Nephron progenitor cell (in vitro differentiated cells): Measurements from ENCODE around the gene TMEM26.

ENCODE experiments used
- DNase-seq: peaks from one replicate; pipeline ENCODE4 v3.0.0; 2021
- H3K27ac Mint-ChIP-seq: 2 replicates; pipeline ENCODE4 v1.8.0; 2021; ENCODE audit warnings: mild to moderate bottlenecking, moderate library complexity, mixed read lengths
- H3K27me3 Mint-ChIP-seq: 2 replicates; pipeline ENCODE4 v1.8.0; 2021; ENCODE audit warnings: mild to moderate bottlenecking, low read depth, mixed read lengths; ENCODE audit not compliant: poor library complexity
- H3K36me3 Mint-ChIP-seq: 2 replicates; pipeline ENCODE4 v1.8.0; 2021; ENCODE audit warnings: low read depth, mixed read lengths
- H3K4me1 Mint-ChIP-seq: 2 replicates; pipeline ENCODE4 v1.8.0; 2021; ENCODE audit warnings: mixed read lengths
- H3K4me3 Mint-ChIP-seq: 2 replicates; pipeline ENCODE4 v1.8.0; 2021; ENCODE audit warnings: mild to moderate bottlenecking, moderate library complexity, mixed read lengths
- H3K9me3 Mint-ChIP-seq: 2 replicates; pipeline ENCODE4 v1.8.0; 2021; ENCODE audit warnings: mild to moderate bottlenecking, moderate library complexity, mixed read lengths
- TF ChIP-seq, protein P1 (sequence below): fragments of 200-600 bp; sonication (generic); IDR thresholded peaks from 2 replicates; pipeline ENCODE4 v1.5.0; 2021; ENCODE audit warnings: antibody characterized with exemption

The TMEM26 gene

GRCh38 chr10:61376377-61376776 lies 76.8 kb downstream of the TMEM26 start:
- Mint-ChIP-seq H3K9me3 (peaks cover 29% of the 10 kb centered on the region), H3K27ac (no peak overlapping the region), H3K27me3 (peaks cover 7% of the 10 kb centered on the region), H3K4me1 (no peaks in the 10 kb centered on the region), H3K36me3 (no peaks in the 10 kb centered on the region), H3K4me3 (no peak overlapping the region)
- TF ChIP-seq, protein P1, sequence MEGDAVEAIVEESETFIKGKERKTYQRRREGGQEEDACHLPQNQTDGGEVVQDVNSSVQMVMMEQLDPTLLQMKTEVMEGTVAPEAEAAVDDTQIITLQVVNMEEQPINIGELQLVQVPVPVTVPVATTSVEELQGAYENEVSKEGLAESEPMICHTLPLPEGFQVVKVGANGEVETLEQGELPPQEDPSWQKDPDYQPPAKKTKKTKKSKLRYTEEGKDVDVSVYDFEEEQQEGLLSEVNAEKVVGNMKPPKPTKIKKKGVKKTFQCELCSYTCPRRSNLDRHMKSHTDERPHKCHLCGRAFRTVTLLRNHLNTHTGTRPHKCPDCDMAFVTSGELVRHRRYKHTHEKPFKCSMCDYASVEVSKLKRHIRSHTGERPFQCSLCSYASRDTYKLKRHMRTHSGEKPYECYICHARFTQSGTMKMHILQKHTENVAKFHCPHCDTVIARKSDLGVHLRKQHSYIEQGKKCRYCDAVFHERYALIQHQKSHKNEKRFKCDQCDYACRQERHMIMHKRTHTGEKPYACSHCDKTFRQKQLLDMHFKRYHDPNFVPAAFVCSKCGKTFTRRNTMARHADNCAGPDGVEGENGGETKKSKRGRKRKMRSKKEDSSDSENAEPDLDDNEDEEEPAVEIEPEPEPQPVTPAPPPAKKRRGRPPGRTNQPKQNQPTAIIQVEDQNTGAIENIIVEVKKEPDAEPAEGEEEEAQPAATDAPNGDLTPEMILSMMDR, result no peak
- no peak for DNase-seq

DNA sequence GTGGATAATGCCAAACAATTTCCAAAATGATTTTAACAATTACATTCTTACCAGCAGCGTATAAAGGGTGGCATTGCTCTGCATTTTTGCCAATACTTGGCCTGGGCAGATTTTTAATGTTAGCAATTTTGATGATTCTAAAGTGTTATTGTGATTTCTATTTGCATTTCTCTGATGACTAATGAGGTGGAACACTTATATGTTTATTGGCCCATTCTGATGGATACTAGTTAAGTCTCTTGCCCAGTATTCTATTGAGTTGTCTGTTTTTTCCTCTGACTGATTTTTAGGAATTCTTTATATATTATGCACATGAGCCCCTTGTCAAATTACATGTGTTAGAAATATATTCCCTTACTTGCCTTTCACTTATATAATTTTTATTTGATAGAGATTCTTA lies 86.8 kb downstream of the TMEM26 start:
- Mint-ChIP-seq H3K4me1 (no peaks in the 10 kb centered on the region), H3K36me3 (no peaks in the 10 kb centered on the region), H3K27ac (no peak overlapping the region), H3K4me3 (no peak overlapping the region), H3K9me3 (no peaks in the 10 kb centered on the region), H3K27me3 (no peaks in the 10 kb centered on the region)
- TF ChIP-seq, protein P1, result no peak
- no peak for DNase-seq

DNA sequence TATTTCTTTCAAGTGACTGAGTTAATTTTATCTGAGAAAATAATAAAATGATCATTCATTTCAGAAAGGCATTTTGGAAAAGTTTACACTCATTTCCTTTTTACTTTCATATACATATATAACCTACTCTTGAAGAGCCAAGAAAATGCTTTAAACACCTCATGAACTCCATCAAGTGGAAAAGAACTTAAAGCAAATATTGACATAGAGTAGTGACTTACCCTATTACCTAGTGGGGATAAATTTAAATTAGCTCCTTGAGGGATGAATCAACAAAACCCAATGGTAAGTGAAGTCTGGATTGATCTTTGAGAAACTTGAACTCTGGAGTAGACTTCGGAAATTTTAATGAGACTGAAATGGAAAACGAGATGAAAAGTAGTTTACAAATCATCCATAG lies 88.6 kb downstream of the TMEM26 start:
- Mint-ChIP-seq H3K27ac (no peak overlapping the region), H3K27me3 (no peaks in the 10 kb centered on the region)

GRCh38 chr10:61363006-61363405 lies 90.2 kb downstream of the TMEM26 start:
- Mint-ChIP-seq H3K36me3 (no peaks in the 10 kb centered on the region), H3K9me3 (no peaks in the 10 kb centered on the region), H3K4me3 (no peak overlapping the region), H3K27ac (no peak overlapping the region), H3K4me1 (no peaks in the 10 kb centered on the region), H3K27me3 (no peaks in the 10 kb centered on the region)
- TF ChIP-seq, protein P1, result no peak
- DNase-seq, result no peak

More for the DNA sequence above, 88.6 kb downstream of the TMEM26 start:
- TF ChIP-seq, protein P1, result no peak
- Mint-ChIP-seq H3K36me3 (no peaks in the 10 kb centered on the region), H3K4me1 (no peaks in the 10 kb centered on the region), H3K9me3 (no peaks in the 10 kb centered on the region), H3K4me3 (no peak overlapping the region)
- DNase-seq, result no peak

- TF ChIP-seq, protein P1, result no peak
- Mint-ChIP-seq H3K36me3 (no peaks in the 10 kb centered on the region), H3K4me1 (no peaks in the 10 kb centered on the region), H3K9me3 (no peaks in the 10 kb centered on the region), H3K27ac (no peak overlapping the region), H3K27me3 (no peaks in the 10 kb centered on the region), H3K4me3 (no peak overlapping the region)
- no peak for DNase-seq
These were observed 93.7 kb downstream of the TMEM26 start for GRCh38 chr10:61359452-61359851.

DNA sequence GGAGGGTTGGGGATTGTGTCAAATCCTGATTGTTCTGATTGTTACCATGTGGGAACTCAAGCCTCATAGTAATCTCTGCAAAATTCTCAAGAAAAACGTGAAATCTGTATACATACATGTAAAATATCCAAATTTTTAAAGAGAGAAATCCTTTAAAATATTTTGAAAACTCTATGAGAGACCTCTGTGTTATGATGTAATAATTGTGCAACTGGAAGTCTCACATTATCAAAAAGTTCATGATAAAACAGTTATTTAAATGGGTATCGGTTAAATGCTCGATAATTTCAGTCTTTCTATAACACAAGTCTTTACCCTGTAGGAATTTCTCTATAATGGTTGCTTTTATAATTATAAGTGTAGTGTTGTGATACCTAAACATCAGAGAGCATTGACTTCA lies 95.5 kb downstream of the TMEM26 start:
- DNase-seq, result no peak
- no peak overlapping the region for H3K27ac Mint-ChIP-seq
- H3K4me3 Mint-ChIP-seq, result no peak overlapping the region
- no peaks in the 10 kb centered on the region for H3K9me3 Mint-ChIP-seq
- no peaks in the 10 kb centered on the region for H3K27me3 Mint-ChIP-seq
- H3K4me1 Mint-ChIP-seq, result no peaks in the 10 kb centered on the region
- TF ChIP-seq, protein P1, result no peak
- H3K36me3 Mint-ChIP-seq, result no peaks in the 10 kb centered on the region
